HG03097 (cell line): ENCODE measurements around the gene ZNF341.

Experiments
- ATAC-seq: cut with Tn5 transposase; IDR thresholded peaks from one replicate; pipeline ENCODE4 v1.9.1; 2021; ENCODE audit not compliant: unreplicated experiment, low FRiP score

ZNF341 gene

DNA sequence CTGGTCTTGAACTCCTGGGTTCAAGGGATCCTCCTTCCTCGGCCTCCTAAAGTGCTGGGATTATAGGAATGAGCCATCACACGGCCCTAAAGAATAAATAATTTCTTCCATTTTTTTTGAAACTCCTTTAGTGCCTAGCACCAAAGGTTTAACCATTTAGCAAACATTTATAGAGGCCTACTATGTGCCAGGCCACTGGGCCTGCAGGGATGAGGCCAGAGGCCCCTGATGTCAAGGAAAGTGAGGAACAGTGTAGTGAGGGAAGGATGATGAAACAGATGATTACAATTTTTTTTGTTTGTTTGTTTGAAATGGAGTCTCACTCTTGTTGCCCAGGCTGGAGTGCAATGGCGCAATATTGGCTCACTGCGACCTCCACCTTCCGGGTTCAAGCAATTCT lies 33.8 kb downstream of the ZNF341 start:
- no peak for ATAC-seq

DNA sequence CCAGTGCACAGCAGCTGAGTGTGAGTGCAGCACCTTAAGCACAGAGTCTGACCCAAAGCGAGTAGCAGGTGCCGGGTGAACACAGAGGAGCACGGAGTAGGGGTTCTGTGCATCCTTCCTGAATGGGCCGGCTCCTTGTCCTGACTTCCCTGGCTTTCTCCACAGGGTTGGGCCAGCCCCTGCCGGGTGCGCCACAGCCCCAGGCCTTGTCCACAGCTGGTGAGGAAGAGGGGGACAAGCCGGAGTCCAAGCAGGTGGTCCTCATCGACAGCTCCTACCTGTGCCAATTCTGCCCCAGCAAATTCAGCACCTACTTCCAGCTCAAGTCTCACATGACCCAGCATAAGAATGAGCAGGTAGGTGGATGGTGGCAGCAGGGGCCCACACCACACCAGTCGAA lies 34.9 kb downstream of the ZNF341 start:
- no peak for ATAC-seq

GRCh38 chr20:33767777-33768138 lies 36.0 kb downstream of the ZNF341 start:
- ATAC-seq, result no peak

- ATAC-seq, result no peak
Observed at GRCh38 chr20:33769043-33769442, 37.2 kb downstream of the ZNF341 start.

- ATAC-seq, result no peak
Observed at GRCh38 chr20:33770005-33770404, 38.2 kb downstream of the ZNF341 start.

GRCh38 chr20:33771938-33772337 lies 40.1 kb downstream of the ZNF341 start:
- ATAC-seq, result no peak

- no peak for ATAC-seq
Observed at GRCh38 chr20:33772439-33772838, 40.6 kb downstream of the ZNF341 start.

DNA sequence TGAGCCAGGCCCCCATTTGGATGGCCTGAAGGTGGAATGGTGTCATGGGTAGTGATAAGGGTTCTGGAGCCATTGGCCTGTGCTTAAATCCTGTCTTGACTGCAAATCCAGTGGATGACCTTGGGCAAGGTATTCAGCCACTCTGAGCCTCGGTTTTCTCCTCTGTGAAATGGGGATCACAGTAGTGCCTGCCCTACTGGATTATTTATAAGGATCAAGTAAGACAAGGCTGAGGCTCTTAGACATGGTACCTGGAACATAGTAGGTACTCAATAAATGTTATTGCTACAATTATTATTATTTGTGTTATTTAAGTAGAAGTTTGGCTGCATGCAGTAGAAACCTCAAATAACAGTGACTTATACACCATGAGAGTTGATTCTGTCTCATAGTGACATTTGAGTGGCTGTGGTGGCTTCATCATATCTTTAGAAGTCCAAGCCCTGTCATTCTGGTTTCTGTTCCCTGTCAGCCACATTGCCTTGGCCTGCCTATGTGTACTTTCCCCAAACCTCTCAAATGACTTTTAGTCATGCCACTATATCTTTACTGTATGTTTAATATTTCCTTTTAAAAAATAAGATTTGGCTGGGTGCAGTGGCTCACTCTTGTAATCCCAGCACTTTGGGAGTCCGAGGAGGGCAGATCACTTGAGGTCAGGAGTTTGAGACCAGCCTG lies 41.8 kb downstream of the ZNF341 start:
- ATAC-seq, result no peak

GRCh38 chr20:33777816-33778215 lies 46.0 kb downstream of the ZNF341 start:
- ATAC-seq, result no peak

DNA sequence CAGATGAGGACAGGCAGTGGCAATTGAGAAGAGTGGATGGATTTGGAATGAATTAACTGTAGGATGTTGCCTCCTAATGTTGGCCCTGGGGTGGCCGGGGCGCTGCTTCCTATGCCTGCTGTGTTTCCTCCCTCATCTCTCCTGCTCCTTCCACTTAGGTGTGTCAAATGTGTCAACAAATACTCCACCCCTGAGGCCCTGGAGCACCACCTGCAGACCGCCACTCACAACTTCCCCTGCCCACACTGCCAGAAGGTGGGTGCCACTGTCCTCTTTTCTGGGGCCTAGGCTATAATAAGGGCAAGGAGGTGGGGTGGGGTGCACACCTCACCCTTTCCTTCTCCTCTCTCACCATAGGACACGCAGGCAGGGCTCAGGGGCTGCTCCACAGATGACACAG lies 49.3 kb downstream of the ZNF341 start:
- ATAC-seq, result no peak

- no peak for ATAC-seq
Observed at GRCh38 chr20:33781945-33782344, 50.1 kb downstream of the ZNF341 start.

- ATAC-seq, result no peak
Observed at GRCh38 chr20:33783256-33783655, 51.5 kb downstream of the ZNF341 start.

DNA sequence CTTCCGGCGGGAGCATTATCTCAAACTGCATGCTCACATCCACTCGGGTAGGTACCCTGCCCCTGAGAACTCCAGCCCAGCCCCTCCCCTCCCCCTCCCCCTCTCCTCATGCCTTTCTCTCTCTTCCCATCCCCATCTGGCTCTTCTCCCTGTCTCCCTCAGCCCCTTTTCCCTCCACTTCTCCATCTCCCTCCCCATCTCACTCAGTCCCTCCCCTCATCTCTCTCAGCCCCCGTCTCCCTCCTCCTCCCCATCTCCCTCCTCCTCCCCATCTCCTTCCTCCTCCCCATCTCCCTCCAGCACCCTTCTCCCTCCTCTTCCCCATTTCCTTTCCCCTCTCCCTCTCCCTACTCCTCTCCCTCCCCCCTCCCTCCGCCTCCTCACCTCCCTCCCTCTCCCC lies 52.0 kb downstream of the ZNF341 start:
- no peak for ATAC-seq

DNA sequence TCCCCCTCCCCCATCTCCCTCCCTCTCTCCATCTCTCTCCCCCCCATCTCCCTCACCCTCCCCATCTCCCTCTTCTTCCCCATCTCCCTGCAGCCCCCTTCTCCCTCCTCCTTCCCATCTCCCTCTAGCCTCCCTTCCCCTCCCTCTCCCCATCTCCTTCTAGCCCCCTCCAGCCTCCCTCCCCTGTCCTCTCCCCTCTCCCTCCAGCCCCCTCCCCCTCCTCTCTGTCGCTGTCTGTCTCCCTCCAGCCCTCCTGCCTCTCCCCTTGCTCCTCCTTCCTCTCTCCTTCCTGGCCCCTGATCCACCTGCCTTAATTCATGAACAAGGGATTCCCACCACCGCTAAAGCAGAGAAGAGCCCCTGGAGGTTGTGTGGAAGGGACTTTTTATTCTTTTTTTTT lies 52.4 kb downstream of the ZNF341 start:
- ATAC-seq, result no peak

DNA sequence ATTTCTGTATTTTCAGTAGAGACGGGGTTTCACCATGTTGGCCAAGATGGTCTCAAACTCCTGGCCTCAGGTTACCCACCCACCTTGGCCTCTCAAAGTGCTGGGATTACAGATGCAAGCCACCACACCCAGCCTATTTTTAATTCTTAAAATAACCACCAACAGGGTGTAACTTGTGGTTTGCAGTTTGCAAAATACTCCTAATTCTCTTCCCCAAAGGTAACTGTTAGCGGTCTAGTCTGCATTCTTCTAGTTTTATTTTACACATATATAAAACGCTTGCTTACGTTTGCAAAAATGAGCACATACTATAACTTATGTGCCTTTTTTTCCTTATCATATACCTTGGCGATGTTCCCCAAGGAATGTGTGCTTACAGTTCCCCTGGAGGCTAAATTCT lies 53.7 kb downstream of the ZNF341 start:
- no peak for ATAC-seq

DNA sequence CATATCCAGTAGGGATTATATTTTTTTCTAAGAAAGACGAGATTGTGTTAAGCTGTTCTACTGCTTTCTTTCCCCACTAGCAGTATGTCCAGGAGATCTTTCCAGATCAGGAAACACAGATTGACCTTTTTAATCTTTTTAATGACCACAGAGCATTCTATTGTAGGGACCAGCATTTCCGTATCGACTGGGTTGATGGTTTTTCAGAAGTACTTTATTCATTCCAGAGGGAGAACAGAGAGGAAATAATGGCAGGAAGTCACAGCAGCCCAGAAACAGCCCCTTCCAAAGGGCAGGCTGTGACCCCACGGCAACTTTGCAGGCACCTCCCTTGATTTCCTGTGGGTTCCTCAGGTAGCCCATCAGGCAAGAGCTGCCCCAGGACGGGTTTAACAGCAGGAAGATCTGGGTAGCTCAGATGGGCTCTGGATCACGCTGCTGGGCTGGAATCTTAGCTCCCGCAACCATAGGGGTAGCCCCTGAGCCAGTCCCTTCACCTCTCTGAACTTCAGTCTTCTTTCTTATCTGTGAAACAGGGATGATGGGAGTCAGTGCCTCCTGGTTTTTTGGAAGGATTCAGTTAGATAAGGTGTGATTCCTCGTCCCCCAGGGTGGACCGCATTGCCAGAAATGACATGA lies 55.6 kb downstream of the ZNF341 start:
- ATAC-seq, result no peak

GRCh38 chr20:33788351-33789049 lies 56.7 kb downstream of the ZNF341 start:
- ATAC-seq, result no peak

DNA sequence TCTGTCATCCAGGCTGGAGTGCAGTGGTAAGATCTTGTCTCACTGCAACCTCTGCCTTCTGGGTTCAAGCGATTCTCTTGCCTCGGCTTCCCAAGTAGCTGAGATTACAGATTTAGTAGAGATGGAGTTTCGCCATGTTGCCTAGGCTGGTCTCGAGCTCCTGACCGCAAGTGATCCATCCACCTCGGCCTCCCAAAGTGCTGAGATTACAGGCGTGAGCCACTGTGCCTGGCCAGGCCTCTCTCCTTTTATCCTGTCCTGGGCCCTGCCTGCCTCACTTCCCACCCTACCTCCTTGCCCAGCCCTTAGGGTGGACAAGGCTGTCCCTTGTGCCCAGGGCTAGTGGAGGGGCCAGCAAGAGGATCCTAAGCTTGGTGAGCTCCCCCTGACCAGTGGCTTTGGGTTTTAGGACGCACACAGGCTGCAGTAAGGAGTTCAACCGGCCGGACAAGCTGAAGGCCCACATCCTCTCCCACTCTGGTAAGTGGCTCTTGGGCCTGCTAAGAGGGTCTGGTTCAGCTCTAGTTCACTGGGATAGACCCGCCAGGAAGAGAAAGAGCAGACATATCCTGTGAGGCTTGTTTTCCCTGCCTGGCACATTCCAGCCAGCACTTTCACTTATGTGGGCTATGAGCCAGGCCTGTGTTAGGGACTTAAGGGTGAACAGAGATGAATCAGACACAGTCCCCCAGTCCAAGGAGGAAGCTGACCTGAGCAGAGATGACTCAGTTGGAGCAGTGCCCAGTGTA lies 57.5 kb downstream of the ZNF341 start:
- ATAC-seq, result no peak

DNA sequence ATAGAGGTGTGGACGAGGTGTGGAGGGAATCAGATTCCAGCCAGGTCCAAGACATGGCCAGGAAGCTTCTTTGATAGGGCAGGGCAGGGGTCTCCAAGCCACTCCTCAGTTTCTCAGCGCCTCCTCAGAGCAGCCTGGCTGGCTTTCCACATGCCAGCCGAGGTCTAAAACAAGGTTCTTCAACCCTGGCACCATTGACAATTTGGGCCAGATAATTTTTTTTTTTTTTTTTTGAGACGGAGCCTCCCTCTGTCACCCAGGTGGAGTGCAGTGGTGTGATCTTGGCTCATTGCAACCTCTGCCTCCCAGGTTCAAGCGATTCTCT lies 58.0 kb downstream of the ZNF341 start:
- ATAC-seq, result no peak

DNA sequence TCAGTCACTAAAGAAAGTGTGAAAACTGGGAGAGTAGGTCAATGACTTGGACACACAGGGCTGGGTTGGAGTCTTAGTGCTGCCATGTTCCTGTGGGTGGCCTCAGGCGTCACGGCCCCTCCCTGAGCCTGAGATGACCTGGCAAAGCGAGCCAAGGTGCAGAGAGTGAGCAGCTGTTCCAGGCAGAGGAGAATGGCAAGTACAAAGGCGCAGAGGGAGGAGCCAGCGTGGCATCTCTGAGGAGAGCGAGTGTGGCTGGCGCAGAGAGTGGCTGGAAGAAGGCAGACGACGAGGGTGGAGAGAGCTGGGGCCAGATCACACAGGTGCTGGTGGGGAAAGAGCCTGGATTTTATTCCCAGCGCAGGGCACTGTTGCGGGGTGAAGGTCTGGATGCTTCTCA lies 58.8 kb downstream of the ZNF341 start:
- no peak for ATAC-seq

DNA sequence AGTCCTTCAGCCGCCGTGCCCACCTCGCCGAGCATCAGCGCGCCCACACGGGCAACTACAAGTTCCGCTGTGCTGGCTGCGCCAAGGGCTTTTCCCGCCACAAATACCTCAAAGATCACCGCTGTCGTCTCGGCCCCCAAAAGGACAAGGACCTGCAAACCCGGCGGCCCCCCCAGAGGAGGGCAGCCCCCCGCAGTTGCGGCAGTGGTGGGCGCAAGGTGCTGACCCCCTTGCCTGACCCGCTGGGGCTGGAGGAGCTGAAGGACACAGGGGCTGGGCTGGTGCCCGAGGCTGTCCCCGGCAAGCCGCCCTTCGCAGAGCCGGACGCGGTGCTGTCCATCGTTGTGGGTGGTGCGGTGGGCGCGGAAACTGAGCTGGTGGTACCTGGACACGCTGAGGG lies 59.2 kb downstream of the ZNF341 start:
- ATAC-seq, result no peak

- ATAC-seq, result no peak
Observed at GRCh38 chr20:33791540-33791939, 59.7 kb downstream of the ZNF341 start.
